Measurements from ENCODE around the gene KRT79. TPM values are rescaled to one million over a fixed set of nuclear protein-coding genes. Genes with fewer than 3 reads are reported as not detected.
"Not testable (repeated sequence)": the region's sequence is repeated elsewhere in the genome, so short reads cannot be mapped to it uniquely, and the experiment has no call there.

The KRT79 gene
- polyA plus RNA-seq (2012; rRNA removed), result not detected in 2 replicates
- polyA plus RNA-seq (2012; cell fraction: cytosol; rRNA removed), result not detected in 2 replicates
- polyA plus RNA-seq (2012; cell fraction: nucleus; rRNA removed), result 0.04 TPM in 1 of 2 replicates, not detected in the other

GRCh38 chr12:52833922-52834726 is at the start of gene KRT79:
Gene KRT79 (minus strand): TSS chr12:52834311. CDS start chr12:52834260, 51 bp downstream.
- H3K4me1 ChIP-seq (ENCODE audit: control insufficient read depth in 1 of 2, insufficient read depth in 2 of 2, low read depth in 1 of 2, low read length in 1 of 2), result peaks cover 0 to 9% of the 10 kb centered on the region in 2 experiments; a peak in 1 of 4 replicates
- no peaks in the 10 kb centered on the region for H3K9me2 ChIP-seq
- H3K9ac ChIP-seq, result no peak within 1 kb of the TSS
- TF ChIP-seq RCOR1 (IDR thresholded peaks at IDR 0.05; ENCODE audit: low read length), result no peak
- TF ChIP-seq NFIC (IDR thresholded peaks at IDR 0.05; ENCODE audit: borderline replicate concordance), result no peak
- TF ChIP-seq PBX3 (IDR thresholded peaks at IDR 0.05), result no peak
- no peak for TF ChIP-seq MEF2A (IDR thresholded peaks at IDR 0.05; ENCODE audit: borderline replicate concordance, low read depth)
- no peak for TF ChIP-seq USF1 (IDR thresholded peaks at IDR 0.05; ENCODE audit: borderline replicate concordance, low read depth)
- no peak for TF ChIP-seq CTCF (IDR thresholded peaks at IDR 0.05)
- no peak for TF ChIP-seq TCF12 (IDR thresholded peaks at IDR 0.05)
- no peak for TF ChIP-seq SIN3A (IDR thresholded peaks at IDR 0.05; ENCODE audit: borderline replicate concordance, low read depth, low read length)
- TF ChIP-seq MAX (IDR thresholded peaks at IDR 0.05; ENCODE audit: low read depth), result no peak
- TF ChIP-seq CHD2 (IDR thresholded peaks at IDR 0.05; ENCODE audit: low read length, partially characterized antibody), result no peak
- TF ChIP-seq, protein P1, sequence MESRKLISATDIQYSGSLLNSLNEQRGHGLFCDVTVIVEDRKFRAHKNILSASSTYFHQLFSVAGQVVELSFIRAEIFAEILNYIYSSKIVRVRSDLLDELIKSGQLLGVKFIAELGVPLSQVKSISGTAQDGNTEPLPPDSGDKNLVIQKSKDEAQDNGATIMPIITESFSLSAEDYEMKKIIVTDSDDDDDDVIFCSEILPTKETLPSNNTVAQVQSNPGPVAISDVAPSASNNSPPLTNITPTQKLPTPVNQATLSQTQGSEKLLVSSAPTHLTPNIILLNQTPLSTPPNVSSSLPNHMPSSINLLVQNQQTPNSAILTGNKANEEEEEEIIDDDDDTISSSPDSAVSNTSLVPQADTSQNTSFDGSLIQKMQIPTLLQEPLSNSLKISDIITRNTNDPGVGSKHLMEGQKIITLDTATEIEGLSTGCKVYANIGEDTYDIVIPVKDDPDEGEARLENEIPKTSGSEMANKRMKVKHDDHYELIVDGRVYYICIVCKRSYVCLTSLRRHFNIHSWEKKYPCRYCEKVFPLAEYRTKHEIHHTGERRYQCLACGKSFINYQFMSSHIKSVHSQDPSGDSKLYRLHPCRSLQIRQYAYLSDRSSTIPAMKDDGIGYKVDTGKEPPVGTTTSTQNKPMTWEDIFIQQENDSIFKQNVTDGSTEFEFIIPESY (IDR thresholded peaks at IDR 0.05; ENCODE audit: borderline replicate concordance, low read depth), result no peak
- no peak for TF ChIP-seq FOXM1 (IDR thresholded peaks at IDR 0.05; ENCODE audit: low read depth)
- no peak for TF ChIP-seq GABPA (IDR thresholded peaks at IDR 0.05; ENCODE audit: low read depth)
- TF ChIP-seq, protein P2, sequence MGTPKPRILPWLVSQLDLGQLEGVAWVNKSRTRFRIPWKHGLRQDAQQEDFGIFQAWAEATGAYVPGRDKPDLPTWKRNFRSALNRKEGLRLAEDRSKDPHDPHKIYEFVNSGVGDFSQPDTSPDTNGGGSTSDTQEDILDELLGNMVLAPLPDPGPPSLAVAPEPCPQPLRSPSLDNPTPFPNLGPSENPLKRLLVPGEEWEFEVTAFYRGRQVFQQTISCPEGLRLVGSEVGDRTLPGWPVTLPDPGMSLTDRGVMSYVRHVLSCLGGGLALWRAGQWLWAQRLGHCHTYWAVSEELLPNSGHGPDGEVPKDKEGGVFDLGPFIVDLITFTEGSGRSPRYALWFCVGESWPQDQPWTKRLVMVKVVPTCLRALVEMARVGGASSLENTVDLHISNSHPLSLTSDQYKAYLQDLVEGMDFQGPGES (IDR thresholded peaks at IDR 0.05; ENCODE audit: low read depth, low read length), result no peak
- no peak for TF ChIP-seq RXRA (IDR thresholded peaks at IDR 0.05; ENCODE audit: borderline replicate concordance, low read depth)
- TF ChIP-seq, protein P3, sequence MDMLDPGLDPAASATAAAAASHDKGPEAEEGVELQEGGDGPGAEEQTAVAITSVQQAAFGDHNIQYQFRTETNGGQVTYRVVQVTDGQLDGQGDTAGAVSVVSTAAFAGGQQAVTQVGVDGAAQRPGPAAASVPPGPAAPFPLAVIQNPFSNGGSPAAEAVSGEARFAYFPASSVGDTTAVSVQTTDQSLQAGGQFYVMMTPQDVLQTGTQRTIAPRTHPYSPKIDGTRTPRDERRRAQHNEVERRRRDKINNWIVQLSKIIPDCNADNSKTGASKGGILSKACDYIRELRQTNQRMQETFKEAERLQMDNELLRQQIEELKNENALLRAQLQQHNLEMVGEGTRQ (IDR thresholded peaks at IDR 0.05; ENCODE audit: borderline replicate concordance, low read depth, low read length), result no peak
- no peak for TF ChIP-seq ELF1 (IDR thresholded peaks at IDR 0.05)
- no peak for TF ChIP-seq SMC3 (IDR thresholded peaks at IDR 0.05; ENCODE audit: low read depth, low read length)
- no peak for TF ChIP-seq TAF1 (IDR thresholded peaks at IDR 0.05; ENCODE audit: borderline replicate concordance, low read depth, low read length)
- H3K27me3 ChIP-seq (ENCODE audit: insufficient read depth), result peaks cover 24% of the 10 kb centered on the region; the same call in 1 of the 2 replicates
- no peak within 1 kb of the TSS for H2AFZ ChIP-seq (ENCODE audit: low read depth)
- CTCF ChIA-PET, result interaction anchor here (0.9 to 1.0 kb wide), 2 partner anchors 32 to 462 kb away, joined by 3 read pairs; no protein-coding TSS in a partner anchor
- H3F3A ChIP-seq (replicated peaks; ENCODE audit: insufficient read depth), result no peaks in the 10 kb centered on the region
- no peak within 1 kb of the TSS for H3K4me2 ChIP-seq
- no peak within 1 kb of the TSS for H3K4me3 ChIP-seq (ENCODE audit: low read depth in 2 of 2, low read length in 1 of 2)
- no peak within 1 kb of the TSS for H3K27ac ChIP-seq (ENCODE audit: low read depth in 2 of 2, low read length in 1 of 2)
- POLR2A ChIA-PET, result no interaction called here
- H3K36me3 ChIP-seq (replicated peaks in 1 of 2; ENCODE audit: control insufficient read depth in 1 of 2, insufficient read depth in 2 of 2, low read length in 1 of 2), result no peaks in the 10 kb centered on the region
- no peak for DNase-seq
- no peaks in the 10 kb centered on the region for H4K20me1 ChIP-seq (ENCODE audit: insufficient read depth)
- H3K79me2 ChIP-seq (ENCODE audit: insufficient read depth), result no peaks in the 10 kb centered on the region
- WGBS (ENCODE audit: low lambda C conversion rate), result 49% methylated on average over 14 of the region's 22 CpGs
- no peaks in the 10 kb centered on the region for H3K9me3 ChIP-seq

DNA sequence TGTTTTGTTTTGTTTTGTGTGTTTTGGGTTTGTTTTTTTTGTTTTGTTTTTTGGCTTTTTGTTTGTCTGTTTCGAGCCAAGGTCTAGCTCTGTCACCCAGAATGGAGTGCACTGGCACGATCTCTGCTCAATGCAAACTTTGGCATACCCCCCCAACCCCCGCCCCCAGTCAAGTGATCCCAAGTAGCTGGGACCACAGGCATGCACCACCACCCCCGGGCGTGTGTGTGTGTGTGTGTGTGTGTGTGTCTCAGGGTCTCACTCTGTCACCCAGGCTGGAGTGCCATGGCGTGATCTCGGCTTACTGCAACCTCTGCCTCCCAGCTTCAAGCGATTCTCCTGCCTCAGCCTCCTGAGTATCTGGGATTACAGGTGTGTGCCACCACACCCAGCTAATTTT is 46.4 kb upstream of the KRT79 start:
- WGBS (ENCODE audit: low lambda C conversion rate), result 38% methylated on average over 7 of the region's 8 CpGs
- 0 out of 2 replicates have a peak overlapping the region, but pooled peaks have one; percentile 60 for H3K4me2 ChIP-seq

More for the DNA sequence above, 46.4 kb upstream of the KRT79 start:
- H3F3A ChIP-seq (replicated peaks; ENCODE audit: insufficient read depth); H3K9ac ChIP-seq; H3K27ac ChIP-seq (ENCODE audit: low read depth in 2 of 2, low read length in 1 of 2); H3K9me3 ChIP-seq; H3K36me3 ChIP-seq (replicated peaks in 1 of 2; ENCODE audit: control insufficient read depth in 1 of 2, insufficient read depth in 2 of 2, low read length in 1 of 2); POLR2A ChIA-PET; H3K79me2 ChIP-seq (ENCODE audit: insufficient read depth); H2AFZ ChIP-seq (ENCODE audit: low read depth); H4K20me1 ChIP-seq (ENCODE audit: insufficient read depth); H3K4me1 ChIP-seq (ENCODE audit: control insufficient read depth in 1 of 2, insufficient read depth in 2 of 2, low read depth in 1 of 2, low read length in 1 of 2); H3K9me2 ChIP-seq; DNase-seq; H3K27me3 ChIP-seq (ENCODE audit: insufficient read depth); H3K4me3 ChIP-seq (ENCODE audit: low read depth in 2 of 2, low read length in 1 of 2): not testable (repeated sequence)
- CTCF ChIA-PET, result interaction anchor here (0.8 to 9.7 kb wide), 77 partner anchors 9 to 855 kb away, joined by 3 to 485 read pairs (median 6); partner anchors contain the start of genes KRT74, KRT84 and KRT85

Measured in SK-N-SH (cell line).